Sigmoid colon (tissue), 7 donors: ENCODE measurements around the gene ITPK1. TPM values are rescaled to one million over a fixed set of nuclear protein-coding genes. Genes with fewer than 3 reads are reported as not detected.

ENCODE experiments used
- DNase-seq: peaks from one replicate; pipeline ENCODE4 v3.0.0-alpha.2; 2019
- H3K27ac ChIP-seq, 4 donors: fragments of 200-600 bp; sonication (generic); one replicate each; pipeline ENCODE4 v1.5.1; 2016 to 2019; ENCODE audit warnings: mild to moderate bottlenecking in 1 of 4
- H3K27me3 ChIP-seq, 3 donors: fragments of 200-600 bp; sonication (generic); one replicate each; pipeline ENCODE4 v1.5.1; 2019; ENCODE audit warnings: mild to moderate bottlenecking in 1 of 3
- H3K36me3 ChIP-seq, 4 donors: fragments of 200-600 bp; sonication (generic); one replicate each; pipeline ENCODE4 v1.5.1; 2016 to 2019
- H3K4me1 ChIP-seq, 4 donors: fragments of 200-600 bp; sonication (generic); one replicate each; pipeline ENCODE4 v1.5.1; 2017 to 2019
- H3K4me3 ChIP-seq, 4 donors: fragments of 200-600 bp; sonication (generic); one replicate each; pipeline ENCODE4 v1.5.1; 2017 to 2019; ENCODE audit warnings: mild to moderate bottlenecking in 2 of 4, moderate library complexity in 1 of 4
- H3K9me3 ChIP-seq, 4 donors: fragments of 200-600 bp in 3 of 4; sonication (generic) in 3 of 4; one replicate each; pipeline versions ENCODE4 v1.5.1 to v1.6.1; 2013 to 2019
- EP300 ChIP-seq, 4 donors: sonication (generic); formaldehyde crosslinking; IDR thresholded peaks; one replicate each; pipeline ENCODE4 v1.6.1; 2017; ENCODE audit warnings: antibody characterized with exemption in 4 of 4
- POLR2A ChIP-seq, 2 donors: fragments of 450-650 bp; IDR thresholded peaks; one replicate each; pipeline ENCODE4 v1.6.1; 2016; ENCODE audit warnings: antibody characterized with exemption in 2 of 2, mild to moderate bottlenecking in 2 of 2, moderate library complexity in 2 of 2
- POLR2AphosphoS5 ChIP-seq, 4 donors: sonication (generic); formaldehyde crosslinking; IDR thresholded peaks; one replicate each; pipeline ENCODE4 v1.6.1; 2017; ENCODE audit warnings: antibody characterized with exemption in 4 of 4
- WGBS, 2 donors: extraction: QIAGEN DNeasy Blood & Tissue Kit; methylation state at CpG; one replicate each; pipeline ENCODE4 v1.1.7; 2013; 5-methylcytosine and 5-hydroxymethylcytosine counted together
- intact Hi-C: fragments of 100-400 bp; cut with DNase I; formaldehyde crosslinking; loops from one replicate; pipeline ENCODE4 v1.15.1; 2023
- polyA plus RNA-seq, 3 donors: library from polyadenylated mRNA; stranded (reverse); fragments of 200-250 nt; gene quantifications; one replicate each; pipeline ENCODE4 v1.2.3, GENCODE V29; 2013
- total RNA-seq, 4 donors: library from RNA; depleted of rRNA; stranded (reverse); fragments of >200 nt; gene quantifications; one replicate each; pipeline ENCODE4 v1.1.0, GENCODE V29; 2016
- TF ChIP-seq, protein P1 (sequence below), 4 experiments: fragments of 450-650 bp in 3 of 4; fragments of 200-600 bp in 1 of 4; IDR thresholded peaks; one replicate each; pipeline ENCODE4 v1.5.1; 2016 to 2019; ENCODE audit warnings: antibody characterized with exemption in 4 of 4, mild to moderate bottlenecking in 3 of 4, moderate library complexity in 2 of 4
- donor health status: healthy with polysubstance abuse.
- donor health status: Bipolar disorder and iron deficiency.
- donor health status: healthy.

The ITPK1 gene
- total and polyA plus RNA-seq, 7 donors: 39.8 to 75.4 (median 61.8) TPM

DNA sequence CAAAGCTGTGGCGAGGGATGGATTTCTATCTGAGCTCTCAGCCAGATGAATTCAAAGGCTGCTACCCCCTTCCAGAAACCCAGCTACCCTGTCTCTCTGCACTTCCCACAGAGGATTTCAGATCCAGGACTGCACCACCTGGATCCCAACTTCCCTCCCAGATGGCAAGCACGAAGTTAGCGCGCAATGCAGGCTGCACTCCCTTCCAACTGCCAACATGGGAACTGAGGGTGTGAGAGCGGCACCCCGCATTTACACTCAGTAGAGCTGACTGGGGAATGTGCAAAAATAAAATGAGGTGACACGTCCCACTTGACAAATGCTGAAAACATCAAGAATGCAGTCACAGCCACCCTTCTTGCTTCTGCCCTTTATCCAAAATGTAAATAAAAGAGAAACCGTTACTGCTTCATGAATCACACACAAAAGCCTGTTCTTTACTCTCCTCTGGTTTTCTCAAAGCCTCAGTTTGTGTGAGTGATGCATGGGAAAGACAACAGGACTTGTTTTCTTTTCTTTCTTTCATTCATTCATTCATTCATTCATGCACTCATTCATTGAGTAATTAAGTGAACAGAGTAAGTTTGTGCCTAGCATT, 85.7 kb downstream of the ITPK1 start:
- Histone ChIP-seq H3K4me3 (no peak overlapping the region), H3K27ac (peak overlapping the region in 3 of 4 donors; percentile 5 to 74 (median 55)), H3K4me1 (peaks cover 0 to 52% (median 47%) of the 10 kb centered on the region in 4 donors), H3K9me3 (no peaks in the 10 kb centered on the region), H3K36me3 (no peaks in the 10 kb centered on the region), H3K27me3 (no peaks in the 10 kb centered on the region)
- intact Hi-C loops: no loop called here
- no peak for DNase-seq
- 93 to 94% methylated on average over 8 of the region's 8 CpGs for WGBS, 2 donors
- TF ChIP-seq POLR2A (IDR thresholded peaks at IDR 0.05) (no peak), EP300 (IDR thresholded peaks at IDR 0.05) (no peak), POLR2AphosphoS5 (IDR thresholded peaks at IDR 0.05) (no peak)
- TF ChIP-seq, protein P1, sequence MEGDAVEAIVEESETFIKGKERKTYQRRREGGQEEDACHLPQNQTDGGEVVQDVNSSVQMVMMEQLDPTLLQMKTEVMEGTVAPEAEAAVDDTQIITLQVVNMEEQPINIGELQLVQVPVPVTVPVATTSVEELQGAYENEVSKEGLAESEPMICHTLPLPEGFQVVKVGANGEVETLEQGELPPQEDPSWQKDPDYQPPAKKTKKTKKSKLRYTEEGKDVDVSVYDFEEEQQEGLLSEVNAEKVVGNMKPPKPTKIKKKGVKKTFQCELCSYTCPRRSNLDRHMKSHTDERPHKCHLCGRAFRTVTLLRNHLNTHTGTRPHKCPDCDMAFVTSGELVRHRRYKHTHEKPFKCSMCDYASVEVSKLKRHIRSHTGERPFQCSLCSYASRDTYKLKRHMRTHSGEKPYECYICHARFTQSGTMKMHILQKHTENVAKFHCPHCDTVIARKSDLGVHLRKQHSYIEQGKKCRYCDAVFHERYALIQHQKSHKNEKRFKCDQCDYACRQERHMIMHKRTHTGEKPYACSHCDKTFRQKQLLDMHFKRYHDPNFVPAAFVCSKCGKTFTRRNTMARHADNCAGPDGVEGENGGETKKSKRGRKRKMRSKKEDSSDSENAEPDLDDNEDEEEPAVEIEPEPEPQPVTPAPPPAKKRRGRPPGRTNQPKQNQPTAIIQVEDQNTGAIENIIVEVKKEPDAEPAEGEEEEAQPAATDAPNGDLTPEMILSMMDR (IDR thresholded peaks at IDR 0.05): no peak

DNA sequence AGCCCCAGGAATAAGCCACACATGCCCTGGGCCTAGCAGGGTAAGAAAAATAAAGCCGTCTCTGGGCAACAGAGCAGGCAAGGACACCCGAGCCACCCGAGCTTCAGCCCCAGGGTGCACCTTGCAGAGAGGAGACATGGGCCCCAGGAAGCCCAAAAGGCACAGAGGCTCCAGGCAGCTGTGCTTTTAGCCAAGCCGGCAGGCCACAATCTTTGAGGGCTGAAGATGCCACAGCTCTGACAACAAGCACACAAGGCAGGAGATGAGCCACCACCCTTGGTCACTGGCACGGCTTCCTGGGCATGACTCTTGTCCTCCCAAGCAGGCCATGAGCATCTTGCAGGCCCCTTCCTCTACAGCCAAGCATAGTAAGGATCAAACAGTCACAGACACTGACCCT, 86.3 kb downstream of the ITPK1 start:
- Histone ChIP-seq H3K4me3 (no peak overlapping the region), H3K4me1 (peaks cover 0 to 46% (median 44%) of the 10 kb centered on the region in 4 donors), H3K27me3 (no peaks in the 10 kb centered on the region), H3K36me3 (no peaks in the 10 kb centered on the region), H3K27ac (peak overlapping the region in 1 of 4 donors; percentile 5), H3K9me3 (no peaks in the 10 kb centered on the region)
- TF ChIP-seq, protein P1 (IDR thresholded peaks at IDR 0.05): no peak
- TF ChIP-seq EP300 (IDR thresholded peaks at IDR 0.05): no peak
- no peak for TF ChIP-seq POLR2A (IDR thresholded peaks at IDR 0.05)
- no peak for TF ChIP-seq POLR2AphosphoS5 (IDR thresholded peaks at IDR 0.05)
- DNase-seq: no peak
- intact Hi-C loops: no loop called here
- 95 to 96% methylated on average over 5 of the region's 5 CpGs for WGBS, 2 donors

DNA sequence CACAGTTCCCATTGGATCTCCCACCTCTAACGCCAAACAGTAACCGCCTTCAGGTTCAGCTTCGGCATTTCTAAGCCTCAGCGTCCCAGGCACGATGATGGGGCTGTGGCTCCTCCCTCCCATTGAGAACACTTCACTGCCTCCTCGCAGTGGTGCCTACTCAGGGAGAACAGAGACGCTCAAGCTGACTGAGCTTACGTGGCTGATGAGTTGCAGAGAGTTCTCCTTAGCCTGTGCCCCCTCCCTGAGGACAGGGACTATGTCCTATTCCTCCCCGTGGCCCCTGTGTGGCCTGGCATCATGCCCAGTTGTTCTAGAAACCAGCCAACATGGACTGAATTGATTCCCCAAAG, 87.0 kb downstream of the ITPK1 start:
- DNase-seq: no peak
- Histone ChIP-seq H3K27me3 (no peaks in the 10 kb centered on the region), H3K9me3 (no peaks in the 10 kb centered on the region), H3K27ac (no peak overlapping the region), H3K36me3 (no peaks in the 10 kb centered on the region), H3K4me1 (peaks cover 0 to 40% (median 37%) of the 10 kb centered on the region in 4 donors), H3K4me3 (no peak overlapping the region)
- TF ChIP-seq EP300 (IDR thresholded peaks at IDR 0.05): no peak
- no peak for TF ChIP-seq POLR2A (IDR thresholded peaks at IDR 0.05)
- no peak for TF ChIP-seq POLR2AphosphoS5 (IDR thresholded peaks at IDR 0.05)
- TF ChIP-seq, protein P1 (IDR thresholded peaks at IDR 0.05): no peak
- 92 to 93% methylated on average over 9 of the region's 9 CpGs for WGBS, 2 donors
- intact Hi-C loops: no loop called here

DNA sequence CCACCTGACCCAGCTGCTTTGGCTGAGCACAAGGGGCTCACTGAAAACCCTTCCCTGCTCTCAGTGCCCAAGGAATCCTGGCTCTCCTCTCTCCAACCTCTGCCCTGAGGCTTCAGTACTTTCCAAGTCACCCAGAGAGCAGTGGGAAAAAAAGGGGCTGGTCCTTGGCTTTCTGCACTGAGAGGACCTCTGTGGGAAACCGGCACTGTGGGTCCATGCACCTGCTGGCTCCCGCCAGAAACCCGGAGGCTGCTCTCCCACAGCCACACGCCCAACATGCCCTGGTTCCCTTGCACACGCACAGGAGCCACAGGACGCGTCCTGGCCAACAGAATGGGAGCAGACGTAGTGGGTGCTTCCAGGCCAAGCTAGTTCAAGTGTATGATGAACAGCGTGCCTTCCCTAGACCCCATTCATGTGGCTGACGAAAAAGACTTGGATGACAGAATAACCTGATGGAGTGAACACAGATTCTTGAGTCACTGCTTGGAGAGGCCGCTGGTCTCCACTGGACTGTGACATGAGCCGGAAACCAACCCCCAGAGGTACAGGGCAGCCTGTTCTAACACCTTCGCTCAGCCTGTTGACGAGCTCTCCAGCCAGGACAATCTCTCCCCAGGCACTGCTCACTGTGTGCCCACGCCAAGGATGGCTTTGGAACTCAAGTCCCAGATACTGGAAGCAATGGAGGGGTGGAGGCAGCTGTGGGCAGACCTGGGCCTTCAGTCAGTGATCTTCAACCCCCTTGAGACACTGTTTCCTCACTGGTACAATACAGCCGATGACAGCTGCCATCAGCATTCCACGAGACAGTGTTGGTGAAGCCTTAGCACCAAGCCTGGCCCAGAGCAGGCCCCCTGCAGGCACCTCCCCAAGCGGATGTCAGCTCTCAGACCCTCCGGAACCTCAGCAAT, 87.7 kb downstream of the ITPK1 start:
- Histone ChIP-seq H3K36me3 (no peaks in the 10 kb centered on the region), H3K4me1 (peaks cover 0 to 34% (median 30%) of the 10 kb centered on the region in 4 donors), H3K27ac (no peak overlapping the region), H3K4me3 (no peak overlapping the region), H3K9me3 (no peaks in the 10 kb centered on the region), H3K27me3 (no peaks in the 10 kb centered on the region)
- intact Hi-C loops: no loop called here
- 93 to 95% methylated on average over 19 of the region's 19 CpGs for WGBS, 2 donors
- TF ChIP-seq POLR2A (IDR thresholded peaks at IDR 0.05) (no peak), POLR2AphosphoS5 (IDR thresholded peaks at IDR 0.05) (no peak), EP300 (IDR thresholded peaks at IDR 0.05) (no peak)
- TF ChIP-seq, protein P1 (IDR thresholded peaks at IDR 0.05): no peak
- DNase-seq: no peak
